BJ (cell line): ENCODE measurements around the gene GRB2. TPM values are rescaled to one million over a fixed set of nuclear protein-coding genes. Genes with fewer than 3 reads are reported as not detected.

Experiments
- CTCF ChIA-PET: fragments of 350-600 bp; formaldehyde crosslinking; extraction: SDS; loops from one replicate; lab custom pipeline; 2021; ENCODE audit warnings: antibody characterized with exemption, inconsistent platforms; lab: Yijun Ruan, JAX
- POLR2A ChIA-PET: fragments of 300-600 bp; sonication (Branson Sonifier 250); formaldehyde crosslinking; extraction: SDS; loops from one replicate; lab custom pipeline; 2021; ENCODE audit warnings: antibody characterized with exemption; lab: Charles Lee
- DNase-seq: peaks from one replicate; pipeline ENCODE4 v3.0.0-alpha.2; 2011; ENCODE audit warnings: low read depth
- H3K27me3 ChIP-seq: 2 replicates; pipeline ENCODE4 v1.6.0; 2011; ENCODE audit warnings: low read length; ENCODE audit not compliant: control insufficient read depth, insufficient read depth
- H3K36me3 ChIP-seq: 2 replicates; pipeline ENCODE4 v1.5.1; 2011; ENCODE audit warnings: low read length; ENCODE audit not compliant: control insufficient read depth, insufficient read depth
- H3K4me3 ChIP-seq: 2 replicates; pipeline ENCODE4 v1.5.1; 2011; ENCODE audit warnings: low read depth, mild to moderate bottlenecking, control low read depth, low read length
- CTCF ChIP-seq: IDR thresholded peaks from 2 replicates; pipeline ENCODE4 v1.5.1; 2011; ENCODE audit warnings: low read depth, mild to moderate bottlenecking, control low read depth, inconsistent platforms, low read length, moderate library complexity; ENCODE audit not compliant: insufficient read depth
- polyA plus RNA-seq: library from polyadenylated mRNA; depleted of rRNA; stranded (reverse); fragments of >200 nt; gene quantifications from 2 replicates; pipeline ENCODE4 v1.2.3, GENCODE V29; 2011

GRB2 gene
- polyA plus RNA-seq, 1 experiment: 50.7 TPM

GRCh38 chr17:75365009-75365930 is 40.2 kb downstream of the GRB2 start:
- H3K36me3 ChIP-seq: no peaks in the 10 kb centered on the region
- ChIA-PET CTCF (interaction anchor here (1.3 kb wide), 1 partner anchor 42 kb away, joined by 3 read pairs; no protein-coding TSS in a partner anchor), POLR2A (no interaction called here)
- TF ChIP-seq CTCF: no peak
- no peak for DNase-seq
- no peak overlapping the region for H3K4me3 ChIP-seq
- H3K27me3 ChIP-seq: no peaks in the 10 kb centered on the region

- ChIA-PET POLR2A (no interaction called here), CTCF (interaction anchor here (0.7 to 0.9 kb wide), 2 partner anchors 10 to 26 kb away, joined by 3 read pairs; no protein-coding TSS in a partner anchor)
- no peak overlapping the region for H3K4me3 ChIP-seq
- H3K27me3 ChIP-seq: no peaks in the 10 kb centered on the region
- no peaks in the 10 kb centered on the region for H3K36me3 ChIP-seq
- no peak for TF ChIP-seq CTCF
- peak; percentile 46 for DNase-seq
Observed at GRCh38 chr17:75364078-75364477, 41.4 kb downstream of the GRB2 start.

- POLR2A ChIA-PET: no interaction called here
- TF ChIP-seq CTCF: no peak
Observed at GRCh38 chr17:75361996-75362395, 43.5 kb downstream of the GRB2 start.

GRCh38 chr17:75361344-75361743 is 44.1 kb downstream of the GRB2 start:
- H3K4me3 ChIP-seq: no peak overlapping the region
- H3K36me3 ChIP-seq: no peaks in the 10 kb centered on the region
- DNase-seq: no peak
- no peak for TF ChIP-seq CTCF
- H3K27me3 ChIP-seq: no peaks in the 10 kb centered on the region
- ChIA-PET POLR2A (no interaction called here), CTCF (interaction anchor here (0.6 to 0.8 kb wide), 2 partner anchors 71 to 113 kb away, joined by 3 read pairs; no protein-coding TSS in a partner anchor)

More at GRCh38 chr17:75361996-75362395, 43.5 kb downstream of the GRB2 start:
- DNase-seq: no peak
- no peak overlapping the region for H3K4me3 ChIP-seq
- CTCF ChIA-PET: interaction anchor here (0.9 kb wide), 1 partner anchor 18 kb away, joined by 4 read pairs; no protein-coding TSS in a partner anchor
- H3K36me3 ChIP-seq: no peaks in the 10 kb centered on the region
- no peaks in the 10 kb centered on the region for H3K27me3 ChIP-seq

GRCh38 chr17:75356260-75356937 is 49.1 kb downstream of the GRB2 start:
- TF ChIP-seq CTCF: no peak
- POLR2A ChIA-PET: no interaction called here
- CTCF ChIA-PET: no interaction called here
- no peaks in the 10 kb centered on the region for H3K27me3 ChIP-seq
- peaks cover 2% of the 10 kb centered on the region; the same call in 1 of the 2 replicates for H3K36me3 ChIP-seq
- DNase-seq: no peak
- H3K4me3 ChIP-seq: no peak overlapping the region
